ENCODE data around the gene DNMT1.
"Not testable (repeated sequence)": the region's sequence is repeated elsewhere in the genome, so short reads cannot be mapped to it uniquely, and the experiment has no call there.

DNMT1 gene

DNA sequence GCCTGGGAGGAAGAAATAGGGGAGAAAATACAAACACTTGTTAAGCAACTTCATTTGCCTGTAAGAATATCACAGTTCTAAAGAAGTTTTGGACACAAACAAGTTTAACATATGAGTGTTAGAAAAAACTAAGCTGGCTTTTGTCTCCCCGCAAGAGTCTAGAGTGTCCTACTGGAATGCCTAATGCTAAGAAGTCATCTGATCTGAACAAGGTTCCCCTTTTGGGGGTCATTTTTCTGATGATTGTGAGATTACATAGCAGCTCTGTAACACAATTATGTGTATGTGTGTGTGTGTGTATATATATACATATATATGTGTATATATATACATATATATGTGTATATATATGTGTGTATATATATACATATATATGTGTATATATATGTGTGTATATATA is 12.7 kb downstream of the DNMT1 start:
- DNase-seq = no peak

GRCh38 chr19:10180459-10180858 is 14.3 kb downstream of the DNMT1 start:
- no peak for DNase-seq

- not testable (repeated sequence) for DNase-seq
These were observed 14.7 kb downstream of the DNMT1 start for GRCh38 chr19:10180024-10180423.

DNA sequence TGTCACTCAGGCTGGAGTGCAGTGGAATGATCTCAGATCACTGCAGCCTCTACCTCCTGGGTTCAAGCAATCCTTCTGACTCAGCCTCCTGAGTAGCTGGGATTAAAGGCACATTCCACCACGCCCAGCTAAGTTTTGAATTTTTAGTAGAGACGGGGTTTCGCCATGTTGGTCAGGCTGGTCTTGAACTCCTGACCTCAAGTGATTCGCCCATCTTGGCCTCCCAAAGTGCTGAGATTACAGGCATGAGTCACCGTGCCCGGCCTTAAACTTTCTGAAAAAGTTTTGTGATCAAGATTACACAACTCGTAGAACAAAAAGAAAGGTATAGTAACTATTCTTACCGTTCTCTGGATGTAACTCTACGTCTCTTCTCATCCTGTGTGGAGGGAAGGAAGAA is 21.2 kb downstream of the DNMT1 start:
- DNase-seq = no peak

GRCh38 chr19:10168386-10168948 is 26.3 kb downstream of the DNMT1 start:
- DNase-seq = no peak

DNA sequence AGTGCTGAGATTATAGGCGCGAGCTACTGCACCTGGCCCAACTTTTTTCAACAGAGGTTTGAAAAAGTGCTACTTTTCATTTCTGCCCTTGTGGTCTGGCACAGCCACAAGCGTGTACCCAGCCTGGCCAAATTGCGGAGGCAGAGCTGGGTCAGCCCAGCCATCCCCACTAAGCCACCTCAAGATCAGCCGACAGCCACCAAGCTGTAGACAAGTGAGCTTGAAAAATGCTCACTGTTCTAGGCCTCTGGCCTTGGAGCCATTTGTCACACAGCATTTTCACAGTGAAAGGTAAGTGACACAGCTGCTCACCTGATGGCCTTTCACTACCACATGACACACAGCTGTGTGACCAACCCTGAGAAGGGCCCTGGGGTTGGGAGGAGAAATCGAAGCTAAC is 27.3 kb downstream of the DNMT1 start:
- DNase-seq = no peak

- DNase-seq = not testable (repeated sequence)
These were observed 28.3 kb downstream of the DNMT1 start for GRCh38 chr19:10166501-10166900.

DNA sequence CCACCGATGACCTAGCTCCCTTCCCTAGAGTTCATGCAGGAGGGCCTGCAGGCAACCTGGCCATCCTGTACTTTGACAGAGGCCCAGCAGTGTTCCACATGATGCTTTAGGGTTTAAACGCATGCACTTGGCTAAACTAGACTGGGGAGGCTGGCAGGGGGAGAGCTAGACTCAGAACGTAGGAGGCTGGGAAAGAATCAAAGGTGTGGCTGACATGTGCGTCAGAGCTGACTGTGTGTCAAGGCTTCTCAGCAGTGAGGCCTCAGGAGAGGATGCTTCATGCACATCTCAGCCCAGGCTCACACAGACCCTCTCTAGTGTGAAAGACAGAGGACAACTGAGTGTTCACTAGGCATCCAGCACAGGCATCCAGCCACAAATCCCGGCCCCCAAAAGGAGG is 28.7 kb downstream of the DNMT1 start:
- DNase-seq = no peak

- no peak for DNase-seq
These were observed 31.2 kb downstream of the DNMT1 start for GRCh38 chr19:10163536-10163935.

DNA sequence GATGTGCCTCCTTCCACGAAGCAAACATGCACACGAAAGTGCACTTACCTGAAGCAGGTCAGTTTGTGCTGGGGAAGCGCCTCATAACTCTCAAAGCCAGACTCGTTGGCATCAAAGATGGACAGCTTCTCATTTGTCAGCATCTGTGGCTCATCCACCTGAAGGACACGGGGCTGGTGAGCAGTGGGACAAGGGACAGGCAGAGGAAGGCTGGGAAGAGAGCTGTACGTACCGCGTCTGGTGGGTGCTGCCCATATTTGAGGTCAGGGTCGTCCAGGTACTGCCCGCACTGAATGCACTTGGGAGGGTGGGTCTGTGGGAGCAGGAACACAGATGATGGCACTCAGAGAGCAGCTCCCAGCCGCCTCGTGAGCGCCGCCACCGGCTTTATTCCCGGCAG is 35.1 kb downstream of the DNMT1 start:
- DNase-seq = no peak

- no peak for DNase-seq
These were observed 36.3 kb downstream of the DNMT1 start for GRCh38 chr19:10158485-10158884.

GRCh38 chr19:10158071-10158470 is 36.7 kb downstream of the DNMT1 start:
- no peak for DNase-seq

DNA sequence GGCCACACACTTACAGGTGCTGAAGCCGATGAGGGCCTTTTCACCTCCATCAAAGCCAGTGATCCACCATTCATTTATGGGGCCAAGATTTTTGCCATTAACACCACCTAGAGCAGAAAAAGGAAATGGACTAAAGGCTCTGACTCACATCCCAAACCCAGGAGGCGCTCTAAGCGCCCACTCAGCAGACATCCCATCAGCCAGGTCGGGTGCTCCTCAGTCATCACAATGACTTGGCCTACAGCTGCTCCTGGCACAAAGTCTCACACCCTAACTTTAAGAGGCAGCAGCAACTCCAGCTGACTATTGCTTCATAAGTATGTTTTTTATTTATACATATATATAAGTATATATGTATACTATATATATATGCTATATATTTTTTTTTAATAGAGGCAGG is 38.9 kb downstream of the DNMT1 start:
- DNase-seq = no peak

GRCh38 chr19:10152100-10152499 is 42.7 kb downstream of the DNMT1 start:
- DNase-seq = no peak

GRCh38 chr19:10151521-10151920 is 43.2 kb downstream of the DNMT1 start:
- DNase-seq = no peak

DNA sequence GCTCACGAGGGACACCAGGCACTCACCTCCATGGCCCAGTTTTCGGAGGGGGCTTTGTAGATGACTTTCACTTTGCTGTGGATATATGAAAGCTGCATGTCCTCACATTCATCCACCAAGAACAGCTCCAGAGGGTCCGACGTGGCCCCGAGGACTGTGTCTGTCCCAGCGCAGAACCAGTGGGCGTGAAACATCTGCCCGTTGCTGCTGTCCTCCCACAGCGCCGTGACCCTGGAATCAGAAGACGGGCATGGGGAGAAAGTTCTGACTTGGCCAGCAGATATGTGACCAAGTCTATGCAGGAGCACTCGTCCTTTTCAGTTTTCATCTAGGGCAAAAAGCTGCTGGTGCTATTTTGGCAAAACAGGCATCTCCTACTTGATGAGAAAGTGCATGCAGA is 45.3 kb downstream of the DNMT1 start:
- no peak for DNase-seq

GRCh38 chr19:10146142-10146541 is 48.6 kb downstream of the DNMT1 start:
- no peak for DNase-seq

GRCh38 chr19:10145031-10145430 is 49.7 kb downstream of the DNMT1 start:
- no peak for DNase-seq

GRCh38 chr19:10144361-10144760 is 50.4 kb downstream of the DNMT1 start:
- no peak for DNase-seq

DNA sequence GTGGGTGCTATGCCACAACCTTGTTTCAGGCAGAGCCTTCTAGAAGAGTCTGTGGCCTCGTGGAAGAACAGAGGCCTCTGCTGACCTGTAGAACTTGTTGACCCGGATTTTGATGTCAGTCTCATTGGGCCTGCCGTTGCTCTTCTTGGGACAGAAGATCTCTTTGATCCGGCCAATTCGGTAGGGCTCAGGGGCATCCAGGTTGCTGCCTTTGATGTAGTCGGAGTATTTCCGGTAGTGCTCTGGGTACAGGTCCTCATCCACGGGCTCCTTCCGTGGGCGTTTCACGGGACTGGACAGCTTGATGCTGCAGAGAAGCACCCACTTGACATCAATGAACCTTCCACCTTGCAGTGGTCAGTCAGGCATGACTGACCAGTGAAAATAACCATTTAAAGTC is 51.1 kb downstream of the DNMT1 start:
- no peak for DNase-seq

DNA sequence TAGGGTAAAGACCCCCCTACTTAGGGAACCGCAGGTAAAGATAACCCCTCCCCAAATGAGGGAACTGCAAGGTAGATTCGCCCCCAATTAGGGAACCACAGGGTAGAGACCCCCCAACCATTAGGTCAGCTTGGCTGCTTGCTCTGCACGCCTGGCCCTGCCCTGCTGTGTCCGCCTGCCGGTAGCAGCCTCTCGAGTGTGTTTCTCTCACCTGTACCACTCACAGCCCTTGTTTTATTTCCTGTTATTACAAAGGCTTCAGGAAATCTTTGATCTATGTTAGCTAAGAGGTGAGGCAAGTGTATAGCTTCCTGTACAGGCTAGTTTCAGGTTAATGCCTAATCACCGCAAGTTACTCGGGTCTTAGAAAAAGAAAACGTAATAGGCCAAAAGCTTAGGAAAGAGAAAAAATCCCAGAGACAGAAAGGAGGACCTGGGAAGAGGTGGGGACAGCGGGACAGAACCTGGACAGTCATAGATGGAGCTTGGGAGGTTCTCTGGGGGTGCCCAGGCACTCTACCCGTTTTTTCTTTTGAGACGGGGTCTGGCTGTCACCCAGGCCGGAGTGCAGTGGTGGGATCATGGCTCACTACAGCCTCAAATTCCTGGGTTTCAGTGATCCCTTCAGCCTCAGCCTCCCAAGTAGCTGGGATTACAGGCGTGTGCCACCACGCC is 51.9 kb downstream of the DNMT1 start:
- DNase-seq = no peak

DNA sequence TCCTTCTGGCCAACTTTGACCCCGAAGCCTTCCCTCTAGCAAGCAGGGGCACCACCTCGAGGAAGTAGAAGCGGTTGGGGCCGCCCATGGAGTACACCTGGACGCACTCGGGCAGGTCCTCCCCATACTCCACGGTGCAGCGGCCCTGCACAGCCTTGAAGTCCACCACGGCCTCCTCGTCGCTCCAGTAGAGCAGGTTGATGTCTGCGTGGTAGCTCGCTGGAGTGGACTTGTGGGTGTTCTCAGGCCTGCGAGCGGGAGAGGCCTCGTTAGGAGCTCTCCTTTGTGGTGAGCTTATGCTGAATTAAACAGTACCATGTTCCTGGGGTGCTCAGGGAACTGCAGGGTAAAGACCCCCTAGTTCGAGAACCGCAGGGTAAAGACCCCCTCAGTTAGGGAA is 52.8 kb downstream of the DNMT1 start:
- no peak for DNase-seq

- no peak for DNase-seq
These were observed 53.3 kb downstream of the DNMT1 start for GRCh38 chr19:10141479-10141878.

GRCh38 chr19:10139952-10140351 is 54.8 kb downstream of the DNMT1 start:
- no peak for DNase-seq
